ENCODE measurements around the gene PHC2. TPM values are rescaled to one million over a fixed set of nuclear protein-coding genes. Genes with fewer than 3 reads are reported as not detected.
A peak's percentile ranks its signal among the peaks of the same experiment; 100 is the strongest.

PHC2 gene
- total and polyA plus RNA-seq, 9 of the 15 experiments (the other 6 are each of a cell fraction or from before 2014, with no cell fraction given), result 3.1 to 67.6 (median 34.6) TPM

DNA sequence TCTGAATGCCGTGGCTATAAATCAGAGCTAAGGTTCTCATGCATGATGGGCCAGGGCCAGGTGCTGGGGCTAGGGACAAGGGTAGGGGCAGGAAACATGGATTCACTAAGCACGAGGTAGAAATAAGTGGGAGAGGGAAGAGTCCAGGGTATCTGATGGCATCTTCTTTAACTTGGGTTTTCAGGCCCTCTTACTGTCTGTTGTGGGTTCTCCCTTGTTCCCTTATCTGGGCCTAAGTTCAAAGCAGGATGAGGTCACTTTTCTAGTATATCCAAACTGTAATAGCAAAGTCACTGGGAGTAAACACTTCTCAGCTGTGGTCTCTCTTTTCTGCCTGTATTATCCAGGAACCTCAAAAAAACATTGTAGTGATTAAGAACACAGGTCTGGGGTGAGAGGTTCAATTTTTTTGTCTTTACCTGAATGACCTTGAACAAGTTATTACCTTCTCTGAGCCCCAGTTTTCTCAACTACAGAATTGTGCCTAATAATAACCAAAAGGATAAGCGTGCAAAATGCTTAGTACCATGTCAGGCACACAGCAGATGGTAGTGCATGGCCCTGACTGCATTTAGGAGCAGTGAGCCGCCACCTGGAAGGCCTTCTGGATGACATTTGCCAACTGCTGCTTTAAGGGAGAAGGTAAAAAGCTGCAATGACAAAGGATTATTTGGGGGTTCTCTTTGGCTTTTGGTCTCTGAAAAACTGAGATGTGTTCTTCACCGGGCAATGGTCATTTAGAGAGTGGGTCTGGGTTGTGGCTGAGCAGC, 56.4 kb downstream of the PHC2 start (continued):
- TF ChIP-seq, protein P1, sequence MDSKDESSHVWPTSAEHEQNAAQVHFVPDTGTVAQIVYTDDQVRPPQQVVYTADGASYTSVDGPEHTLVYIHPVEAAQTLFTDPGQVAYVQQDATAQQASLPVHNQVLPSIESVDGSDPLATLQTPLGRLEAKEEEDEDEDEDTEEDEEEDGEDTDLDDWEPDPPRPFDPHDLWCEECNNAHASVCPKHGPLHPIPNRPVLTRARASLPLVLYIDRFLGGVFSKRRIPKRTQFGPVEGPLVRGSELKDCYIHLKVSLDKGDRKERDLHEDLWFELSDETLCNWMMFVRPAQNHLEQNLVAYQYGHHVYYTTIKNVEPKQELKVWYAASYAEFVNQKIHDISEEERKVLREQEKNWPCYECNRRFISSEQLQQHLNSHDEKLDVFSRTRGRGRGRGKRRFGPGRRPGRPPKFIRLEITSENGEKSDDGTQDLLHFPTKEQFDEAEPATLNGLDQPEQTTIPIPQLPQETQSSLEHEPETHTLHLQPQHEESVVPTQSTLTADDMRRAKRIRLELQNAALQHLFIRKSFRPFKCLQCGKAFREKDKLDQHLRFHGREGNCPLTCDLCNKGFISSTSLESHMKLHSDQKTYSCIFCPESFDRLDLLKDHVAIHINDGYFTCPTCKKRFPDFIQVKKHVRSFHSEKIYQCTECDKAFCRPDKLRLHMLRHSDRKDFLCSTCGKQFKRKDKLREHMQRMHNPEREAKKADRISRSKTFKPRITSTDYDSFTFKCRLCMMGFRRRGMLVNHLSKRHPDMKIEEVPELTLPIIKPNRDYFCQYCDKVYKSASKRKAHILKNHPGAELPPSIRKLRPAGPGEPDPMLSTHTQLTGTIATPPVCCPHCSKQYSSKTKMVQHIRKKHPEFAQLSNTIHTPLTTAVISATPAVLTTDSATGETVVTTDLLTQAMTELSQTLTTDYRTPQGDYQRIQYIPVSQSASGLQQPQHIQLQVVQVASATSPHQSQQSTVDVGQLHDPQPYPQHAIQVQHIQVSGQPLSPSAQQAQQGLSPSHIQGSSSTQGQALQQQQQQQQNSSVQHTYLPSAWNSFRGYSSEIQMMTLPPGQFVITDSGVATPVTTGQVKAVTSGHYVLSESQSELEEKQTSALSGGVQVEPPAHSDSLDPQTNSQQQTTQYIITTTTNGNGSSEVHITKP (IDR thresholded peaks at IDR 0.05; ENCODE audit: partially characterized antibody), result peak; percentile 49
- TF ChIP-seq HMG20A (CRISPR knock-in tag; conservative IDR thresholded peaks at IDR 0.05) (no peak), CBFB (CRISPR knock-in tag; IDR thresholded peaks at IDR 0.05) (no peak), PHB2 (IDR thresholded peaks at IDR 0.05; ENCODE audit: low read depth) (no peak), ZNF561 (CRISPR knock-in tag; conservative IDR thresholded peaks at IDR 0.05) (no peak), ZFP36 (IDR thresholded peaks at IDR 0.05; ENCODE audit: low read depth, low read length, partially characterized antibody) (no peak), RB1 (IDR thresholded peaks at IDR 0.05; ENCODE audit: low read depth) (no peak), C11orf30 (IDR thresholded peaks at IDR 0.05; ENCODE audit: low read depth) (peak; percentile 14; the same call in 1 of the 2 replicates), ZNF3 (CRISPR knock-in tag; IDR thresholded peaks at IDR 0.05) (no peak)
- TF ChIP-seq, protein P2, sequence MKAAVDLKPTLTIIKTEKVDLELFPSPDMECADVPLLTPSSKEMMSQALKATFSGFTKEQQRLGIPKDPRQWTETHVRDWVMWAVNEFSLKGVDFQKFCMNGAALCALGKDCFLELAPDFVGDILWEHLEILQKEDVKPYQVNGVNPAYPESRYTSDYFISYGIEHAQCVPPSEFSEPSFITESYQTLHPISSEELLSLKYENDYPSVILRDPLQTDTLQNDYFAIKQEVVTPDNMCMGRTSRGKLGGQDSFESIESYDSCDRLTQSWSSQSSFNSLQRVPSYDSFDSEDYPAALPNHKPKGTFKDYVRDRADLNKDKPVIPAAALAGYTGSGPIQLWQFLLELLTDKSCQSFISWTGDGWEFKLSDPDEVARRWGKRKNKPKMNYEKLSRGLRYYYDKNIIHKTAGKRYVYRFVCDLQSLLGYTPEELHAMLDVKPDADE (conservative IDR thresholded peaks at IDR 0.05; ENCODE audit: control insufficient read depth, low read depth, low read length), result no peak
- TF ChIP-seq, protein P3, sequence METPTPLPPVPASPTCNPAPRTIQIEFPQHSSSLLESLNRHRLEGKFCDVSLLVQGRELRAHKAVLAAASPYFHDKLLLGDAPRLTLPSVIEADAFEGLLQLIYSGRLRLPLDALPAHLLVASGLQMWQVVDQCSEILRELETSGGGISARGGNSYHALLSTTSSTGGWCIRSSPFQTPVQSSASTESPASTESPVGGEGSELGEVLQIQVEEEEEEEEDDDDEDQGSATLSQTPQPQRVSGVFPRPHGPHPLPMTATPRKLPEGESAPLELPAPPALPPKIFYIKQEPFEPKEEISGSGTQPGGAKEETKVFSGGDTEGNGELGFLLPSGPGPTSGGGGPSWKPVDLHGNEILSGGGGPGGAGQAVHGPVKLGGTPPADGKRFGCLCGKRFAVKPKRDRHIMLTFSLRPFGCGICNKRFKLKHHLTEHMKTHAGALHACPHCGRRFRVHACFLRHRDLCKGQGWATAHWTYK (CRISPR knock-in tag; IDR thresholded peaks at IDR 0.05), result no peak
- TF ChIP-seq, protein P4, sequence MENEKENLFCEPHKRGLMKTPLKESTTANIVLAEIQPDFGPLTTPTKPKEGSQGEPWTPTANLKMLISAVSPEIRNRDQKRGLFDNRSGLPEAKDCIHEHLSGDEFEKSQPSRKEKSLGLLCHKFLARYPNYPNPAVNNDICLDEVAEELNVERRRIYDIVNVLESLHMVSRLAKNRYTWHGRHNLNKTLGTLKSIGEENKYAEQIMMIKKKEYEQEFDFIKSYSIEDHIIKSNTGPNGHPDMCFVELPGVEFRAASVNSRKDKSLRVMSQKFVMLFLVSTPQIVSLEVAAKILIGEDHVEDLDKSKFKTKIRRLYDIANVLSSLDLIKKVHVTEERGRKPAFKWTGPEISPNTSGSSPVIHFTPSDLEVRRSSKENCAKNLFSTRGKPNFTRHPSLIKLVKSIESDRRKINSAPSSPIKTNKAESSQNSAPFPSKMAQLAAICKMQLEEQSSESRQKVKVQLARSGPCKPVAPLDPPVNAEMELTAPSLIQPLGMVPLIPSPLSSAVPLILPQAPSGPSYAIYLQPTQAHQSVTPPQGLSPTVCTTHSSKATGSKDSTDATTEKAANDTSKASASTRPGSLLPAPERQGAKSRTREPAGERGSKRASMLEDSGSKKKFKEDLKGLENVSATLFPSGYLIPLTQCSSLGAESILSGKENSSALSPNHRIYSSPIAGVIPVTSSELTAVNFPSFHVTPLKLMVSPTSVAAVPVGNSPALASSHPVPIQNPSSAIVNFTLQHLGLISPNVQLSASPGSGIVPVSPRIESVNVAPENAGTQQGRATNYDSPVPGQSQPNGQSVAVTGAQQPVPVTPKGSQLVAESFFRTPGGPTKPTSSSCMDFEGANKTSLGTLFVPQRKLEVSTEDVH (IDR thresholded peaks at IDR 0.05; ENCODE audit: low read depth, partially characterized antibody), result peak; percentile 27
- TF ChIP-seq, protein P5, sequence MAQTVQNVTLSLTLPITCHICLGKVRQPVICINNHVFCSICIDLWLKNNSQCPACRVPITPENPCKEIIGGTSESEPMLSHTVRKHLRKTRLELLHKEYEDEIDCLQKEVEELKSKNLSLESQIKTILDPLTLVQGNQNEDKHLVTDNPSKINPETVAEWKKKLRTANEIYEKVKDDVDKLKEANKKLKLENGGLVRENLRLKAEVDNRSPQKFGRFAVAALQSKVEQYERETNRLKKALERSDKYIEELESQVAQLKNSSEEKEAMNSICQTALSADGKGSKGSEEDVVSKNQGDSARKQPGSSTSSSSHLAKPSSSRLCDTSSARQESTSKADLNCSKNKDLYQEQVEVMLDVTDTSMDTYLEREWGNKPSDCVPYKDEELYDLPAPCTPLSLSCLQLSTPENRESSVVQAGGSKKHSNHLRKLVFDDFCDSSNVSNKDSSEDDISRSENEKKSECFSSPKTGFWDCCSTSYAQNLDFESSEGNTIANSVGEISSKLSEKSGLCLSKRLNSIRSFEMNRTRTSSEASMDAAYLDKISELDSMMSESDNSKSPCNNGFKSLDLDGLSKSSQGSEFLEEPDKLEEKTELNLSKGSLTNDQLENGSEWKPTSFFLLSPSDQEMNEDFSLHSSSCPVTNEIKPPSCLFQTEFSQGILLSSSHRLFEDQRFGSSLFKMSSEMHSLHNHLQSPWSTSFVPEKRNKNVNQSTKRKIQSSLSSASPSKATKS (CRISPR knock-in tag; IDR thresholded peaks at IDR 0.05), result no peak

All from K562 (cell line).